Measurements from ENCODE around the gene ANAPC16.

ANAPC16 gene

DNA sequence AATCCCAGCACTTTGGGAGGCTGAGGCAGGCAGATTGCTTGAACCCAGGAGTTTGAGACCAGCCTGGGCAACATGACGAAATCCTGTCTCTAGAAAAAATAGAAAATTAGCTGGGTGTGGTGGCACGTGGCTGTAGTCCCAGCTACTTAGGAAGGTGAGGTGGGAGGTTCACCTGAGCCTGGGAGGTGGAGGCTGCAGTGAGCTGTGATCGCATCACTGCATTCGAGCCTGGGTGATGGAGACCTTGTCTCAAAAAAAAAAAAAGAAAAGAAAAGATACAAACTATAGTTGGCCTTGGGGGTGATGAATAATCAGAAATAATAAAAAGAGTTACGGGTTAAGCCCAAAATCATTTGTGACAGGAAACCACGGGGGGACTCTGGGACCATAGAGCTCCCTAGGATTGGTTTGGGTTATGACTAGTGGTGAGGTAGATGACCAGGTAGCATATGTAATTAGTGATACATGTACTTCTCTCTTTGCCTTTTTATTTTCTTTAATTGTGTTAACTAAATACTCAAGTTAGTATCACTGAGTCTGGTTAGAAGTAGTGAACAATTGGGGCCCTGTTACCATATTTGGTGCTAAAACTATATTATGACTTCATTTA, 10.7 kb downstream of the ANAPC16 start:
- FAIRE-seq (no peak), DNase-seq (ENCODE audit: insufficient read length, low spot score) (no peak)
- TF ChIP-seq TAF1 (IDR thresholded peaks at IDR 0.05; ENCODE audit: low read depth, low read length) (no peak), SPI1 (IDR thresholded peaks at IDR 0.05; ENCODE audit: low read depth, low read length) (no peak), POLR2A (IDR thresholded peaks at IDR 0.05; ENCODE audit: low read depth, low read length) (no peak), POLR2AphosphoS5 (IDR thresholded peaks at IDR 0.05; ENCODE audit: low read depth, low read length) (no peak), PAX5 (IDR thresholded peaks at IDR 0.05; ENCODE audit: insufficient read depth, low read length, severe bottlenecking) (no peak), POU2F2 (IDR thresholded peaks at IDR 0.05; ENCODE audit: low read depth, low read length) (no peak)

DNA sequence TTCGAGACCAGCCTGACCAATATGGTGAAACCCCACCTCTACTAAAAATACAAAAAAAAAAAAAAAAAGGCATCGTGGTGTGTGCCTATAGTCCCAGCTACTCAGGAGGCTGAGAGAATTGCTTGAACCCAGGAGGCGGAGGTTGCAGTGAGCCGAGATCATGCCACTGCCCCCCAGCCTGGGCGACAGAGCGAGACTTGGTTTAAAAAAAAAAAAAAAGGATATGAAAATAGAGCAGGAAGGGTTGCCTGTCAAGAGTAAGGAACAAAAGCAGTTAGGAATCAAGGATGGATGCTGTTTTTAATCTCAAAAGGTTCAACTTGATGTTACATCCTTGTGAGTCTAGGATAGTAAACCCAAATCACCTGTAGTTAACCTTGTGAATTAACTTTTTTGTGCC, 12.0 kb downstream of the ANAPC16 start:
- TF ChIP-seq POLR2AphosphoS5 (IDR thresholded peaks at IDR 0.05; ENCODE audit: low read depth, low read length) (no peak), POU2F2 (IDR thresholded peaks at IDR 0.05; ENCODE audit: low read depth, low read length) (no peak), SPI1 (IDR thresholded peaks at IDR 0.05; ENCODE audit: low read depth, low read length) (no peak), POLR2A (IDR thresholded peaks at IDR 0.05; ENCODE audit: low read depth, low read length) (no peak)
- FAIRE-seq (no peak), DNase-seq (ENCODE audit: insufficient read length, low spot score) (no peak)

GRCh38 chr10:72228318-72228751, 12.5 kb downstream of the ANAPC16 start:
- TF ChIP-seq POLR2AphosphoS5 (IDR thresholded peaks at IDR 0.05; ENCODE audit: low read depth, low read length) (no peak), POLR2A (IDR thresholded peaks at IDR 0.05; ENCODE audit: low read depth, low read length) (no peak), SPI1 (IDR thresholded peaks at IDR 0.05; ENCODE audit: low read depth, low read length) (no peak), TAF1 (IDR thresholded peaks at IDR 0.05; ENCODE audit: low read depth, low read length) (no peak), POU2F2 (IDR thresholded peaks at IDR 0.05; ENCODE audit: low read depth, low read length) (no peak)
- no peak for DNase-seq (ENCODE audit: insufficient read length, low spot score)
- FAIRE-seq: no peak

GRCh38 chr10:72229261-72230251, 13.7 kb downstream of the ANAPC16 start:
- no peak for TF ChIP-seq POLR2AphosphoS5 (IDR thresholded peaks at IDR 0.05; ENCODE audit: low read depth, low read length)
- TF ChIP-seq SPI1 (IDR thresholded peaks at IDR 0.05; ENCODE audit: low read depth, low read length): no peak
- TF ChIP-seq PAX5 (IDR thresholded peaks at IDR 0.05; ENCODE audit: insufficient read depth, low read length, severe bottlenecking): no peak
- no peak for TF ChIP-seq POU2F2 (IDR thresholded peaks at IDR 0.05; ENCODE audit: low read depth, low read length)
- TF ChIP-seq TAF1 (IDR thresholded peaks at IDR 0.05; ENCODE audit: low read depth, low read length): no peak
- TF ChIP-seq POLR2A (IDR thresholded peaks at IDR 0.05; ENCODE audit: low read depth, low read length): no peak
- no peak for FAIRE-seq

GRCh38 chr10:72233621-72234020, 17.8 kb downstream of the ANAPC16 start:
- DNase-seq (ENCODE audit: insufficient read length, low spot score): no peak
- TF ChIP-seq POLR2AphosphoS5 (IDR thresholded peaks at IDR 0.05; ENCODE audit: low read depth, low read length) (no peak), POLR2A (IDR thresholded peaks at IDR 0.05; ENCODE audit: low read depth, low read length) (no peak), PAX5 (IDR thresholded peaks at IDR 0.05; ENCODE audit: insufficient read depth, low read length, severe bottlenecking) (no peak), TAF1 (IDR thresholded peaks at IDR 0.05; ENCODE audit: low read depth, low read length) (no peak), SPI1 (IDR thresholded peaks at IDR 0.05; ENCODE audit: low read depth, low read length) (no peak), POU2F2 (IDR thresholded peaks at IDR 0.05; ENCODE audit: low read depth, low read length) (no peak)
- no peak for FAIRE-seq

More at GRCh38 chr10:72229261-72230251, 13.7 kb downstream of the ANAPC16 start:
- no peak for DNase-seq (ENCODE audit: insufficient read length, low spot score)

- DNase-seq (ENCODE audit: insufficient read length, low spot score): no peak
- FAIRE-seq: no peak
Observed at GRCh38 chr10:72234560-72235095, 18.8 kb downstream of the ANAPC16 start.

GRCh38 chr10:72235544-72236279, 19.9 kb downstream of the ANAPC16 start:
- TF ChIP-seq SPI1 (IDR thresholded peaks at IDR 0.05; ENCODE audit: low read depth, low read length) (no peak), POU2F2 (IDR thresholded peaks at IDR 0.05; ENCODE audit: low read depth, low read length) (no peak), TAF1 (IDR thresholded peaks at IDR 0.05; ENCODE audit: low read depth, low read length) (no peak), POLR2A (IDR thresholded peaks at IDR 0.05; ENCODE audit: low read depth, low read length) (no peak), PAX5 (IDR thresholded peaks at IDR 0.05; ENCODE audit: insufficient read depth, low read length, severe bottlenecking) (no peak), POLR2AphosphoS5 (IDR thresholded peaks at IDR 0.05; ENCODE audit: low read depth, low read length) (no peak)
- no peak for FAIRE-seq
- DNase-seq (ENCODE audit: insufficient read length, low spot score): no peak

More at GRCh38 chr10:72234560-72235095, 18.8 kb downstream of the ANAPC16 start:
- TF ChIP-seq POLR2A (IDR thresholded peaks at IDR 0.05; ENCODE audit: low read depth, low read length): no peak
- no peak for TF ChIP-seq SPI1 (IDR thresholded peaks at IDR 0.05; ENCODE audit: low read depth, low read length)
- no peak for TF ChIP-seq POU2F2 (IDR thresholded peaks at IDR 0.05; ENCODE audit: low read depth, low read length)
- no peak for TF ChIP-seq PAX5 (IDR thresholded peaks at IDR 0.05; ENCODE audit: insufficient read depth, low read length, severe bottlenecking)
- no peak for TF ChIP-seq TAF1 (IDR thresholded peaks at IDR 0.05; ENCODE audit: low read depth, low read length)
- no peak for TF ChIP-seq POLR2AphosphoS5 (IDR thresholded peaks at IDR 0.05; ENCODE audit: low read depth, low read length)

DNA sequence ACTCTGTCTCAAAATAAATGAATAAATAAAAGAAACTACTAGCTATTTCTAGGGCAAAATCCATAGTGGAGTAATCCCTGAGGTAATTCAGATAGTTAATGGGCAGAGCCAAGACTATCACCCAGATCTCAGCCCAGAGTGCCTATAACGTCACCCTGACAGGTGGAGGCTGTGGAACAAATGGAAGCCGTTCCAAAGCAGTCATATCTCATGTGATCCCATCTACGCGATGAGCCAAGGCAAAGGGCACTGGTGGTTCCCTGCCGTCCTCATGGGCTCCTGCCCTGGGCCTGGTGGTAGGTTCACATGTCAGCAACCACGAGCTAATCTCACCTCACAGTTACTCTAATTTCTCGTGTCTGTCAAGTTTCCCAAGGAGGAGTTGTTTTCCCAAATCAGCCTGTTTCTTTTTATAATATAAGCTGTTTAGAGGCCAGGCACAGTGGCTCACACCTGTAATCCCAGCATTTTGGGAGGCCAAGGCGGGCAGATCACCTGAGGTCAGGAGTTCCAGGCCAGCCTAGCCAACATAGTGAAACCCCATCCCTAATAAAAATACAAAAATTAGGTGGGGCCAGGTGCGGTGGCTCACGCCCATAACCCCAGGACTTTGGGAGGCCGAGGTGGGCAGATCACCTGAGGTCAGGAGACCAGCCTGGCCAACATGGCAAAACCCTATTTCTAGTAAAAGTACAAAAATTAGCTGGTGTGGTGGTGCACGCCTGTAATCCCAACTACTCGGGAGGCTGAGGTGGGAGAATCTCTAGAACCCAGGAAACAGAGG, 22.8 kb downstream of the ANAPC16 start:
- FAIRE-seq: no peak
- DNase-seq (ENCODE audit: insufficient read length, low spot score): no peak
- no peak for TF ChIP-seq SPI1 (IDR thresholded peaks at IDR 0.05; ENCODE audit: low read depth, low read length)
- TF ChIP-seq POU2F2 (IDR thresholded peaks at IDR 0.05; ENCODE audit: low read depth, low read length): no peak
- no peak for TF ChIP-seq TAF1 (IDR thresholded peaks at IDR 0.05; ENCODE audit: low read depth, low read length)
- no peak for TF ChIP-seq PAX5 (IDR thresholded peaks at IDR 0.05; ENCODE audit: insufficient read depth, low read length, severe bottlenecking)

Data from GM12891 (cell line).